Measurements from ENCODE around the gene PLOD2. TPM values are rescaled to one million over a fixed set of nuclear protein-coding genes. Genes with fewer than 3 reads are reported as not detected.

Gene PLOD2
- total RNA-seq, 4 donors from 2014 or later: 2.0 to 6.5 (median 4.1) TPM

- H3K4me3 ChIP-seq: no peak overlapping the region
- ATAC-seq: no peak
These were observed 19.4 kb upstream of the PLOD2 start for GRCh38 chr3:146180376-146180775.

GRCh38 chr3:146178006-146178689 lies 17.2 kb upstream of the PLOD2 start:
- in situ Hi-C loops (cut with MboI; ENCODE audit: low sequenced_read_pairs in 4 of 4): loop anchor here in 2 of 4 donors (10.0 kb wide), 1 partner anchor 113 kb away; no protein-coding TSS in a partner anchor
- H3K4me1 ChIP-seq: no peaks in the 10 kb centered on the region
- no peak overlapping the region for H3K27ac ChIP-seq
- no peak overlapping the region for H3K4me3 ChIP-seq
- no peaks in the 10 kb centered on the region for H3K9me3 ChIP-seq
- intact Hi-C loops (cut with DNase I; ENCODE audit: low total_unique reads): no loop called here
- no peaks in the 10 kb centered on the region for H3K36me3 ChIP-seq
- no peak for DNase-seq
- no peak for ATAC-seq
- H3K27me3 ChIP-seq: no peaks in the 10 kb centered on the region
- TF ChIP-seq POLR2A (IDR thresholded peaks at IDR 0.05) (no peak), CTCF (IDR thresholded peaks at IDR 0.05 in 4 of 5, conservative IDR thresholded peaks at IDR 0.05 in 1 of 5) (no peak)

More at GRCh38 chr3:146180376-146180775, 19.4 kb upstream of the PLOD2 start:
- no peak for DNase-seq
- in situ Hi-C loops (cut with MboI; ENCODE audit: low sequenced_read_pairs in 4 of 4) (no loop called here), intact Hi-C loops (cut with DNase I; ENCODE audit: low total_unique reads) (no loop called here)
- H3K4me1 ChIP-seq: no peaks in the 10 kb centered on the region
- H3K36me3 ChIP-seq: no peaks in the 10 kb centered on the region
- TF ChIP-seq POLR2A (IDR thresholded peaks at IDR 0.05) (no peak), CTCF (IDR thresholded peaks at IDR 0.05 in 4 of 5, conservative IDR thresholded peaks at IDR 0.05 in 1 of 5) (no peak)
- H3K27me3 ChIP-seq: no peaks in the 10 kb centered on the region
- H3K9me3 ChIP-seq: no peaks in the 10 kb centered on the region
- no peak overlapping the region for H3K27ac ChIP-seq

GRCh38 chr3:146177519-146177918 lies 16.5 kb upstream of the PLOD2 start:
- Histone ChIP-seq H3K9me3 (no peaks in the 10 kb centered on the region), H3K4me1 (no peaks in the 10 kb centered on the region), H3K27ac (no peak overlapping the region), H3K4me3 (no peak overlapping the region), H3K36me3 (no peaks in the 10 kb centered on the region), H3K27me3 (no peaks in the 10 kb centered on the region)
- intact Hi-C loops (cut with DNase I; ENCODE audit: low total_unique reads): no loop called here
- TF ChIP-seq POLR2A (IDR thresholded peaks at IDR 0.05) (no peak), CTCF (IDR thresholded peaks at IDR 0.05 in 4 of 5, conservative IDR thresholded peaks at IDR 0.05 in 1 of 5) (no peak)
- DNase-seq (no peak), ATAC-seq (no peak)
- in situ Hi-C loops (cut with MboI; ENCODE audit: low sequenced_read_pairs in 4 of 4): loop anchor here in 2 of 4 donors (10.0 kb wide), 1 partner anchor 113 kb away; no protein-coding TSS in a partner anchor

- H3K4me1 ChIP-seq: no peaks in the 10 kb centered on the region
- H3K27ac ChIP-seq: no peak overlapping the region
- no peak for ATAC-seq
These were observed 16.1 kb upstream of the PLOD2 start for GRCh38 chr3:146177072-146177471.

More at GRCh38 chr3:146177072-146177471, 16.1 kb upstream of the PLOD2 start:
- Histone ChIP-seq H3K4me3 (no peak overlapping the region), H3K9me3 (no peaks in the 10 kb centered on the region), H3K27me3 (no peaks in the 10 kb centered on the region), H3K36me3 (no peaks in the 10 kb centered on the region)
- TF ChIP-seq POLR2A (IDR thresholded peaks at IDR 0.05) (no peak), CTCF (IDR thresholded peaks at IDR 0.05 in 4 of 5, conservative IDR thresholded peaks at IDR 0.05 in 1 of 5) (no peak)
- DNase-seq: no peak
- in situ Hi-C loops (cut with MboI; ENCODE audit: low sequenced_read_pairs in 4 of 4): loop anchor here in 2 of 4 donors (10.0 kb wide), 1 partner anchor 112 kb away; no protein-coding TSS in a partner anchor
- intact Hi-C loops (cut with DNase I; ENCODE audit: low total_unique reads): no loop called here

Measured in gastrocnemius medialis (tissue), 4 donors.